Frontal cortex (tissue), 4 donors: Measurements from ENCODE around the gene CLEC18C. TPM values are rescaled to one million over a fixed set of nuclear protein-coding genes. Genes with fewer than 3 reads are reported as not detected.
A peak's percentile ranks its signal among the peaks of the same experiment; 100 is the strongest.
"Not testable (repeated sequence)": the region's sequence is repeated elsewhere in the genome, so short reads cannot be mapped to it uniquely, and the experiment has no call there.

Experiments
- DNase-seq, 2 donors: peaks; one replicate each; pipeline ENCODE4 v3.0.0; 2012; ENCODE audit warnings: low spot score in 2 of 2
- FAIRE-seq: peaks from 2 replicates; lab custom pipeline; 2012; peaks lifted over from hg19 to GRCh38; lab: Jason Lieb, UNC
- total RNA-seq: library from RNA; depleted of rRNA; stranded (reverse); fragments of >200 nt; gene quantifications from one replicate; pipeline ENCODE4 v1.2.3, GENCODE V29; 2014
- donor health status: control.
- donor health status: control.
- donor health status: control.

CLEC18C gene
- total RNA-seq, 1 donor from 2014 or later, result 0.41 TPM

- no peak for DNase-seq
- FAIRE-seq, result no peak
Measured at GRCh38 chr16:70158261-70158939, 15.2 kb upstream of the CLEC18C start.

GRCh38 chr16:70159355-70160348 is 13.9 kb upstream of the CLEC18C start:
- FAIRE-seq, result no peak
- DNase-seq, result no peak

GRCh38 chr16:70160388-70160787 is 13.2 kb upstream of the CLEC18C start:
- peak in 1 of 2 donors; percentile 8 for DNase-seq
- FAIRE-seq, result no peak

DNA sequence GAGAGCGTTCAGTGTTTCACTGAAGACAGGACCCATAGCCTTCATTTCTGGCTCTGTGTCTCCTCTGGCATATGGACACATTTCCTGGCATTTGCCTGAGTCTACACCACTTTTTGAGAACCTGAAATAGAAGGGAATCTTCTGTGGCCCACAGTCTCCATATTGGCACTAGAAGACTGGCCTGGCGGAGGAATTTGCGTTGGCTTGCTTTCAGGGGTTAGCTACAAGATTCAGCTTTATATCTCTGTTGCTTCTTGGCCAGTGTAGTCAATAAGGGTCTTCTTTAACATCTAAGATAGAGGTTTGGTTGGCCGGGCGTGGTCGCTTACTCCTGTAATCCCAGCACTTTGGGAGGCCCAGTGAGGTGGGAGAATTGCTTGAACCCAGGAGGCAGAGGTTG is 12.8 kb upstream of the CLEC18C start:
- FAIRE-seq (no peak), DNase-seq (no peak)

DNA sequence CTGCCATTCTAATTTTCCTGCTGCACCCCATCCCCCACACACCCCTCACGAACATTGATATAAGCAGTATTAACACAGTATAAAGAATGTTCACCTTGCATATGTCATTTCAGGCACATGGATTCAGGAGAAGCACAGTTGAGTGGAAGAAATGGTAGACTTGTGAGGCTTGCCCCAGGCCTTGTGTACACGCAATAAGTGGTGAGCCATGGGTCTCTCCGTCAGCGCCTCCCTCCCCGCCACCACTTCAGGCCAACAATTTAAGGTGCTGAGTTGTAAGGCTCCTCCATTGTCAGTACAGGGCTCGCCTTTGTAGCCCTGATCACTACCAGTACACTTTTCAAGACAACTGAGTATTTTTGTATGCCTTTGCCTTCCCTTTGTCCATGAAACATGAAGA is 12.2 kb upstream of the CLEC18C start:
- FAIRE-seq (no peak), DNase-seq (peak in 1 of 2 donors; percentile 6)

DNA sequence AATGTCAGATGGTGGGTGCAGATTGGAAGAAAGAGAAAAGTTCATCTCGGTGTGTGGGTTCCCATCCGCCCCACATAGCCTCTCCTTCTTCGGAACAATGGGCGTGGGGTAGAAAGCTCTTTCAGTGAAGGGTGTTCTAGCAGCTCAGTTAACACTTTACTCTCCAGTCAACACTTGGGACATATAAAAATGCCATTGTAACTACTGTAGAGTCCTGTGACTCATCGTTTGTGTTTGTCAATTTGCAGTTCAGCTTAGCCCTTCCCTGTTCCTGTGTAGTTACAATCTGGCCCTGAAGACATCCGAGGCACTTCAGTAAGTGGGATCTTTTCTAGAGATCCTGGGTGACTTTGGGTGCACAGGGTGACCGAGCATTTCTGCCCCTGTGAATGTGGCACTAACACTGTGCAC is 11.5 kb upstream of the CLEC18C start:
- FAIRE-seq (no peak), DNase-seq (peak in 1 of 2 donors; percentile 6)

DNA sequence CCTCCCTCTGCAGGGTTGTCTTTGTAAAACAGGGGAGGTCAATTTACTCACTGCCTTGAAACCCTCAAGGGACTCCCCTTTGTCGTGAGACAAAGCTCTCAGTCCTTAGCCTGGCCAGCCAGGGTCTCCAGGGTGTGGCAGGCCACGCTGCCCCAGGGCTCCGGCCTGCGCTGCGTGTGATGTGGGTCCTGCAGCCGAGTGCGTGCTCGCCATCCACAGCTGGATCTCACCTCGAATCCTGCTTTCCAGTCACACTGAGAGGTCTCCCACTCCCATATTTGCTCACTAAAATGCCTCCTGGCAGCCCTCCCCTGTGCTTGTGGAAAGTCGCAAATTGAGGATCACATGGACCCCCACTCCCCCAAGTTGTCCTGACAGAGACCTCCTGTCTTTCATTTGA is 10.0 kb upstream of the CLEC18C start:
- FAIRE-seq, result no peak

DNA sequence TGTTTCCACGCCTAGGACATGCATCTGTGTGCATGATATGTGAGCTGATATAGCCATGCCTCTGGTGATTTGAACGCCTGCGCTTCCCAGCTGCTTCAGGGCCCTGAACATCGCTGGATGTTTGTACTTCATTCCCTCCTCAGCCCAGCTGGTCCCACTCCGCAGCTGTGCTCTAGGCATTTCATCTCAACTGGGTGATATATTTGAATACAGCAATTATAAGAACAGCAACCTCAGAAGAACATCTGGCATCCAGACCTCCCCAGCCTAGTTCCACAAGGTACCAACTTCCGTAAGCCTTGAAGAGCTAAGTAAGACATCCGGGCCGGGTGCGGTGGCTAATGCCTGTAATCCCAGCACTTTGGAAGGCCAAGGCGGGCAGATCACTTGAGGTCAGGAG is 6.9 kb upstream of the CLEC18C start:
- DNase-seq, FAIRE-seq: not testable (repeated sequence)

More for the DNA sequence above, 10.0 kb upstream of the CLEC18C start:
- DNase-seq, result no peak

GRCh38 chr16:70173916-70174315 is 329 bp downstream of the CLEC18C start:
- not testable (repeated sequence) for FAIRE-seq, DNase-seq

DNA sequence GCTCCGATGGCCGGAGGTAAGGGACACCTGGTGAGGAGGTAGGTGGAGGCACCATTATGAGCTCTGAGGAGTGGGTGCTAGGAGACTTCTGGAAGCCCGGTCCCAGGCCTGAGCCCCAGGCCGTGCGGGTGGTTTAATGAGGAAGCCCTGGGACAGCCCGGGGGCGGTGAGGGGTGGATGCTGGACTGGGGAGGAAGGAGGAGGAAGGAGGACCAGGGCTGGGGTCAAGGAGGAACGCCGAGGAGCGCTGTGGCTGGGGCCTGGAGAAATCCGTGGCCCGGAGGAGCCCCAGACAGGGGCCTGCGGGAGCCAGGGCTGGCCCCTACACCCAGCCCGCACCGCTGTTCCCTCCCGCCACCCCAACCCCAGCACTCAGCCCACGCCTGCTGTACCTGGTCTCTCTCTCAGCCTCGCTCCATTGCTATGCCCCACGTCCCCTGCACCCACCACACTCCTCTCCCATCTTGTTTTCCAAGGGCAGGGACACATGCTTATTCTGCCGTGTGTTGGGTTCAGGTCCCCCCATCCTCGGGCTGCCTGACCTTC is 873 bp downstream of the CLEC18C start:
- not testable (repeated sequence) for FAIRE-seq, DNase-seq

- DNase-seq, FAIRE-seq: not testable (repeated sequence)
Measured at GRCh38 chr16:70187858-70188607, 14.4 kb downstream of the CLEC18C start.

- not testable (repeated sequence) for DNase-seq, FAIRE-seq
Measured at GRCh38 chr16:70188608-70188915, 15.0 kb downstream of the CLEC18C start.

- DNase-seq, FAIRE-seq: not testable (repeated sequence)
Measured at GRCh38 chr16:70190574-70190973, 17.0 kb downstream of the CLEC18C start.

DNA sequence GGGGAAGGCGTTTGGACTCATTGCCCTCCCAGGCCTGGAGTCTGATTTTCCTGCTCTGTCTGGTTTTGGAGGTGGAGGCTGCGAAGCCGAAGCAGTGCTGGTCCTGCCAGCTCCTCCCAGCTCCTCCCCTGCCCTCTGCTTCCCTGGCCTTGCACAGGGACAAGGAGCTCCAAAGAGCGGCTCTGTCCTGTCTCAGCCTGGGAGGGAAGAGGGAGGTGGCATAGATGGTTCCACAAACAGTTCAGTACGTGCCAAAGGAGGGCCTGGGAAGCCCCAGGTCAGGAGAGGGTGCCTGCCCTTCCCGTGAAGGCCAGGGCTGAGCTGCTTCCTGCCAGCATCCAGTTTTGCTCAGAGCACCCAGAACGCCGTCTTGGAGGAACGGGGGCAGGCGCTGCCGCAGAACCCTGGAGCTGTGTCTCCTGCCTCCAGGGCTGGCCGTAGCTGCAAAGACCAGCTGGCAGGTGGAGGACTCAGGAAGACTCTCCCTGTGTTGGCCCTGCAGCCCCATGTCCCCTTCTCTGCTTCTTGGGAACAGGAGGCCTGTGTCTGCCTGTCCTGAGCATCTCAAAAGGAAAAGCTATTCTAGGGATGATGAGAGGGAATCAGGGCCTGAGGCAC is 23.2 kb downstream of the CLEC18C start:
- FAIRE-seq, DNase-seq: not testable (repeated sequence)

- not testable (repeated sequence) for DNase-seq, FAIRE-seq
Measured at GRCh38 chr16:70197611-70198010, 24.0 kb downstream of the CLEC18C start.

GRCh38 chr16:70198230-70198629 is 24.6 kb downstream of the CLEC18C start:
- FAIRE-seq, DNase-seq: not testable (repeated sequence)

- DNase-seq, FAIRE-seq: not testable (repeated sequence)
Measured at GRCh38 chr16:70198666-70199065, 25.1 kb downstream of the CLEC18C start.

GRCh38 chr16:70199170-70199569 is 25.6 kb downstream of the CLEC18C start:
- not testable (repeated sequence) for DNase-seq, FAIRE-seq

DNA sequence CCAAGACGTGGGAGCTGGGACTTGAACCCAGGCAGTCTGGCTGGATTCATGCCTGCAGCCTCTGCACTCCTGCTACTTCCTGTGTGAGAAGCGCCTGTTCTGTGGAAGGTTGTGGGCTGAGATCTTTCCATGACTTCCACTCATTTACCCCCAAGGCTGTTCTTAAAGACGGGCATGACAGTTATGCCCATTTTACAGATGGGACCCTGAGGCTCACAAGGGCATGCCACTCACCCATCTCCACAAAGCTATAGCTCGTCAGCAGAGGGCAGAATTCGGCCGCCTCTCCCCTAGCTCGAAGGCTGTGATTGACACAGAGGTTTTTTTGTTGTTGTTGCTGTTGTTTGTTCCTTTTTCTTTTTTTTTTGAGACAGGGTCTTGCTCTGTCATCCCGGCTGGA is 26.5 kb downstream of the CLEC18C start:
- FAIRE-seq, DNase-seq: not testable (repeated sequence)
